ENCODE results near the gene SYNDIG1. TPM values are rescaled to one million over a fixed set of nuclear protein-coding genes. Genes with fewer than 3 reads are reported as not detected.

SYNDIG1 gene
- total and polyA plus RNA-seq, 2 donors (not counting 1 experiment from before 2014, with no cell fraction given): not detected

DNA sequence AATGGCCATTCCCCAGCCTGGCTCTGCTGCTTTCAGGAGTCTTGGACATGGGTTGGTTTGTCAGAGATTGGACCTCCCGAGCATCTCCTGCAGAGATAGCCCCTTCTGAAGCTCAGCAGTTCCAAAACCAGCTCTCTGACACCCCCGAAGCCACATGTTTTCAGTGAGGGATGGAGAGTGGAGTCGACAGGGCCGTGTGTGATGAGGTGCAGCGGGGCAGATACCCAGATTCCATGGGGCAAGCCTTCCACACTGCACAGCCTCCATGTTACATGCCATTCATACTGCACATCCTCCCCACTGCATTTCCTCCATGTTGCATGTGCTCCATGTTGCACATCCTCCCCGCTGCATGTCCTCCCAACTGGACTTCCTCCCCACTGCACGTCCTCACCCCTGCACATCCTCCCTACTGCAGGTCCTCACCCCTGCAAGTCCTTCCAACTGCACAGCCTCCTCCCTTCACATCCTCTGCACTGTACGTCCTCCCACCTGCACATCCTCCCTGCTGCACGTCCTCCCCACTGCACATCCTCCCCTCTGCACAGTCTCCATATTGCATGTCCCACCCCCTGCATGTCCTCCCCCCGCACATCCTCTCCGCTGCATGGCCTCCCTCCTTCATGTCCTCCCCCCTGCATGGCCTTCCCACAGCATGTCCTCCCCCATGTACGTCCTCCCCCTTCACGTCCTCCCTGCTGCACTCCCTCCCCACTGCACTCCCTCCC lies 112.2 kb downstream of the SYNDIG1 start:
- POLR2A ChIA-PET: no interaction called here
- no peaks in the 10 kb centered on the region for H3K27me3 Mint-ChIP-seq

More for the DNA sequence above, 112.2 kb downstream of the SYNDIG1 start:
- Mint-ChIP-seq H3K9me3 (ENCODE audit: insufficient read depth) (no peaks in the 10 kb centered on the region), H3K4me1 (peaks cover 2% of the 10 kb centered on the region), H3K27ac (no peak overlapping the region), H3K4me3 (no peak overlapping the region)
- H3K4me2 ChIP-seq (replicated peaks; ENCODE audit: low read depth, low read length, poor library complexity, severe bottlenecking): no peak overlapping the region
- peaks cover 0 to 4% (median 0%) of the 10 kb centered on the region in 3 donors for H3K9me3 ChIP-seq (ENCODE audit: control extremely low read depth in 1 of 3, control insufficient read depth in 2 of 3, insufficient read depth in 1 of 3, low read length in 2 of 3)
- no peak overlapping the region for H2AFZ ChIP-seq (ENCODE audit: insufficient read depth, low read depth, low read length, poor library complexity, severe bottlenecking)
- no peak overlapping the region for H3K27ac ChIP-seq (ENCODE audit: low read length in 2 of 2)
- ATAC-seq (ENCODE audit: low read depth) (no peak), DNase-seq (no peak)
- H4K20me1 ChIP-seq (ENCODE audit: control insufficient read depth, insufficient read depth, low read length, poor library complexity, severe bottlenecking): no peaks in the 10 kb centered on the region
- H3K27me3 ChIP-seq (replicated peaks in 1 of 4; ENCODE audit: control extremely low read depth in 1 of 4, control insufficient read depth in 3 of 4, insufficient read depth in 4 of 4, low read length in 3 of 4): no peaks in the 10 kb centered on the region
- no peaks in the 10 kb centered on the region for H3K36me3 ChIP-seq (replicated peaks in 1 of 2; ENCODE audit: control extremely low read depth in 1 of 2, control insufficient read depth in 1 of 2, extremely low read depth in 1 of 2, insufficient read depth in 2 of 2, low read length in 1 of 2)
- no peak for TF ChIP-seq EZH2 (IDR thresholded peaks at IDR 0.05; ENCODE audit: borderline replicate concordance, insufficient read depth, low read depth, low read length, poor library complexity, severe bottlenecking)
- TF ChIP-seq, protein P1, sequence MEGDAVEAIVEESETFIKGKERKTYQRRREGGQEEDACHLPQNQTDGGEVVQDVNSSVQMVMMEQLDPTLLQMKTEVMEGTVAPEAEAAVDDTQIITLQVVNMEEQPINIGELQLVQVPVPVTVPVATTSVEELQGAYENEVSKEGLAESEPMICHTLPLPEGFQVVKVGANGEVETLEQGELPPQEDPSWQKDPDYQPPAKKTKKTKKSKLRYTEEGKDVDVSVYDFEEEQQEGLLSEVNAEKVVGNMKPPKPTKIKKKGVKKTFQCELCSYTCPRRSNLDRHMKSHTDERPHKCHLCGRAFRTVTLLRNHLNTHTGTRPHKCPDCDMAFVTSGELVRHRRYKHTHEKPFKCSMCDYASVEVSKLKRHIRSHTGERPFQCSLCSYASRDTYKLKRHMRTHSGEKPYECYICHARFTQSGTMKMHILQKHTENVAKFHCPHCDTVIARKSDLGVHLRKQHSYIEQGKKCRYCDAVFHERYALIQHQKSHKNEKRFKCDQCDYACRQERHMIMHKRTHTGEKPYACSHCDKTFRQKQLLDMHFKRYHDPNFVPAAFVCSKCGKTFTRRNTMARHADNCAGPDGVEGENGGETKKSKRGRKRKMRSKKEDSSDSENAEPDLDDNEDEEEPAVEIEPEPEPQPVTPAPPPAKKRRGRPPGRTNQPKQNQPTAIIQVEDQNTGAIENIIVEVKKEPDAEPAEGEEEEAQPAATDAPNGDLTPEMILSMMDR (IDR thresholded peaks at IDR 0.05): no peak
- no peaks in the 10 kb centered on the region for H3K4me1 ChIP-seq (ENCODE audit: control insufficient read depth in 2 of 2, insufficient read depth in 2 of 2, low read length in 2 of 2)
- 89% methylated on average over 7 of the region's 13 CpGs for WGBS (ENCODE audit: insufficient coverage)
- no peaks in the 10 kb centered on the region for H3K79me2 ChIP-seq (ENCODE audit: control insufficient read depth, insufficient read depth, low read length)
- CTCF ChIA-PET: no interaction called here
- no peak overlapping the region for H3K4me3 ChIP-seq (ENCODE audit: control extremely low read depth in 1 of 5, extremely low read depth in 1 of 5, insufficient read depth in 1 of 5, low read depth in 2 of 5, low read length in 4 of 5)
- intact Hi-C loops (cut with micrococcal nuclease): no loop called here
- H3K9ac ChIP-seq (ENCODE audit: low read length): no peak overlapping the region
